A549 treated with Mapracorat at 1 μM for 4 hours (cell line): Measurements from ENCODE around the gene MPZ. TPM values are rescaled to one million over a fixed set of nuclear protein-coding genes. Genes with fewer than 3 reads are reported as not detected.

Source experiments
- total RNA-seq: library from RNA; stranded (reverse); fragments of 200-300 nt; extraction: Qiagen RNA extraction; gene quantifications from 5 replicates; pipeline ENCODE4 v1.2.3, GENCODE V29; 2022

The MPZ gene
- 0.09 to 0.43 TPM (median 0.27 TPM) in 4 of 5 replicates, not detected in the other for total RNA-seq

DNA sequence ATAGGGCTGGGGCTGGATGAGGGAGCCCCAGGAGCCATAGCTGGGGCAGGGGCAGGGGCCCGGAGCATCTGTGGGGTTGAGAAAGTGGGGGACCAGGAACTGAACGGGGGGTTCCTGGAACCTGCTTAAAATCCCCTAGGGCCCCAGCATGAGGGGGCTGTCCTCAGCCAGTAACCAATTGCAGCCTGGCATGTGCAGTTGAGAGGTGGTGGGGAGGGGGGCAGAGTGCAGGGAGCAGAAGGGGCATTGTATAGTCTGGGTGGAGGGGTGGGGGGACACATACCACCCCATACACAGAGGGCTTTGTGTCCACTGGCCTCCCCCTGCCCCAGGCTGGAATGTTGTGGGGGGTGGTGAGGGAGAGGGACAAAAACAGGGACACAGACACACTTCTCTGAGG, at the start of gene MPZ:
Gene MPZ (minus strand): TSS at position 101 of the 400 bp plus-strand sequence. CDS start 63 bp downstream, at position 38.

DNA sequence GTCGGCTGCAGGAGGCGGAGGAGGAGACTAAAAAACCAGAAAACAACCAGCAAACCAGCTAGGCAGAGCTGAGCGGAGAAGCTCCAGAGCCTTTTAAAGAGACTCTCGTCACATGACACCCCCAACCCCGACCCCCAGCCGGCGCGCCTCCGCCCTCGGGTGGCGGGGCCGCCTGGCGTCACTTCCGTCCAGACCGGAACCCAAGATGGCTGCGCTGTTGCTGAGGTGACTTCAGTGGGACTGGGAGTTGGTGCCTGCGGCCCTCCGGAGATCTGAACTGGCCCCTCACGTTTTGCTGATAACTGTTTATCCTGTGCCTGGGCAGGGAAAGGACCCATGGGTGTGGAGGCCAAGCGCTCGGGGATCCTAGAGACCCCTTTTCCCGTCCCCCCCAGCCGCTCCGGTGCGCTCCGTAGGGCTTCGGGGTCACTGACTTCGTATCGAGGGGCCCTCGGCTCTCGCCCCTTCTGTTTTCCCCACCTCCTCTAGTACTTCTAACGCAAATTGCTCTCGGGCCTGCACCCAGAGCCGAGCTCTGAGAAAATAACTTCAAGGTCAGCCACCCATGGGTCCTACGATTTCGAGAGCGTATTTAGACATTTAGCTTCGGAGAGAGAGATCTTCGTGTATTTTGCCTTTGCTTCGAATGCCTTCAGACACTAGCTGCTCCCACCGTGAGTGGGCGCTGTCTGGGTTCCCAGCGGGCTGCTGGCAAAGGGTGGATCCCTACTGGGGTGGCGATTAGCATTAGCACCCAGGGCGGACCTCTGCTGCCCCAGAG, 4.6 kb upstream of the MPZ start, which contains the start of gene SDHC:
Gene SDHC (plus strand): TSS at position 181 of the 781 bp plus-strand sequence. CDS start 25 bp downstream, at position 206.

DNA sequence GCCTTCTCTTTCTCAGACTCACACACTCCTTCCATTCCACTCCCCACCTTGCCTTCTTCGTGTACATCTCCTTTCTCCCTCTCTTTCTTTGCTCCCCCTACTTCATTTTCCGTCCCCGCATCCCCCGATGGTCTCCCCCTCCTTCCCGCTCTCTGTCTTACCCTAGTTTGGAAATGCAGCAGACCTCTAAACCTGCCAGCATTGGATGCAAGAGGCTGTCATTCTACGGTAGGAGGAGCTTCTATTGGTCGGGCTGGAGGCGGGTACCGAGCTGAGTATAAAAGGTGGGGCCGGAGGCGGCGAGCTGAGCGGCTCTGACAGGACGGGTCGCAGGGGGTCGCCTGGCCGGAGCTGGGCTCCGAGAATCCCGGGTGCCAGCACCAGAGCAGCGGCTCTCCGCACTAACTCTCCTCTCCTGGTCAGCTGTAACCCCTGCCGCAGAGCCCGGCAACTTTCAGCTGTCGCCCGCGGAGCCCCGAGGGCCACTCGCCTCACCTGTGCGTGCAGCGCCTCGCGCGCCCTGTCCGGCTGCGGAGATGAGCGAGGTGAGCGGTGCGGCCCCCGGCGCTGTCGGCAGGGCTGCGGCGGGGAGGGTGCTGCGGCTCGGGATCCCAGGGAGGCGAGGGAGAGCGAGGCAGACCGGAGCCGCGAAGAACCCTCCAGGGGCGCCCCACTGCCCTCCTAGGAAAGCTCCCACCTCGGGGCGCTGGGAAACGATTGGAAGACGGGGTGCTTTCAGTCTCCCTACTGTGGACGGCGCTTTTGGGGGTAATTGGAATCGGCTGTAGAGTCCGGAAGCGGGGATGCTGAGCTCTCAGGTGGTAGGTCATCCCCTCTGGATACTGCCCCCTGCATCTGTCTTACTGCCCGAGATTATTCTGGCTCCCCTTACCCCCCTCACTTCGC, 51.1 kb downstream of the MPZ start, which contains the start of gene PCP4L1:
Gene PCP4L1 (plus strand): TSS at position 307 of the 906 bp plus-strand sequence. CDS start 230 bp downstream, at position 537.

Other genes with a start within 250 kb of the MPZ start
- gene ARHGAP30, start 240.1 kb downstream of the MPZ start, total RNA-seq = 0.06 to 0.14 TPM (median 0.07 TPM) in 5 replicates
- gene NECTIN4, start 220.4 kb downstream of the MPZ start, total RNA-seq = 1.5 to 2.2 TPM (median 1.9 TPM) in 5 replicates
- gene KLHDC9, start 211.6 kb downstream of the MPZ start, total RNA-seq = 1.0 to 2.7 TPM (median 1.5 TPM) in 5 replicates
- gene PFDN2, start 191.9 kb downstream of the MPZ start, total RNA-seq = 95.5 to 125 TPM (median 108 TPM) in 5 replicates
- 29.0 to 32.1 TPM (median 29.6 TPM) in 5 replicates for gene NIT1, start 191.9 kb downstream of the MPZ start, total RNA-seq
- gene DEDD, start 177.3 kb downstream of the MPZ start, total RNA-seq = 29.6 to 36.1 TPM (median 32.2 TPM) in 5 replicates
- 81.6 to 150 TPM (median 92.8 TPM) in 5 replicates for gene UFC1, start 156.0 kb downstream of the MPZ start, total RNA-seq
- gene USP21, start 150.5 kb downstream of the MPZ start, total RNA-seq = 16.9 to 25.7 TPM (median 21.1 TPM) in 5 replicates
- 12.2 to 19.4 TPM (median 15.1 TPM) in 5 replicates for gene PPOX, start 143.5 kb downstream of the MPZ start, total RNA-seq
- gene B4GALT3, start 132.5 kb downstream of the MPZ start, total RNA-seq = 20.4 to 27.7 TPM (median 25.8 TPM) in 5 replicates
- gene ADAMTS4, start 110.9 kb downstream of the MPZ start, total RNA-seq = 0.02 TPM in 1 of 5 replicates, not detected in the others
- 77.6 to 93.0 TPM (median 83.3 TPM) in 5 replicates for gene NDUFS2, start 107.6 kb downstream of the MPZ start, total RNA-seq
- gene FCER1G, start 94.7 kb downstream of the MPZ start, total RNA-seq = 0.28 to 0.54 TPM (median 0.34 TPM) in 3 of 5 replicates, not detected in the others
- not detected in 5 replicates for gene APOA2, start 86.3 kb downstream of the MPZ start, total RNA-seq
- 10.0 to 12.8 TPM (median 11.8 TPM) in 5 replicates for gene TOMM40L, start 83.9 kb downstream of the MPZ start, total RNA-seq
- not detected in 5 replicates for gene NR1I3, start 71.8 kb downstream of the MPZ start, total RNA-seq
- not detected in 5 replicates for gene PCP4L1, start 51.2 kb downstream of the MPZ start, total RNA-seq
- 236 to 250 TPM (median 242 TPM) in 5 replicates for gene SDHC, start 4.4 kb upstream of the MPZ start, total RNA-seq
- gene CFAP126, start 57.9 kb upstream of the MPZ start, total RNA-seq = 0.19 to 0.32 TPM (median 0.24 TPM) in 3 of 5 replicates, not detected in the others
- gene FCGR2A, start 195.5 kb upstream of the MPZ start, total RNA-seq = not detected in 5 replicates
- gene HSPA6, start 214.6 kb upstream of the MPZ start, total RNA-seq = 1.3 to 8.3 TPM (median 1.7 TPM) in 5 replicates
- gene FCGR3A, start 239.8 kb upstream of the MPZ start, total RNA-seq = not detected in 5 replicates